IMR-90 (cell line): ENCODE measurements around the gene MYOM1. TPM values are rescaled to one million over a fixed set of nuclear protein-coding genes. Genes with fewer than 3 reads are reported as not detected.
A peak's percentile ranks its signal among the peaks of the same experiment; 100 is the strongest.

Experiments used
- ATAC-seq: fragments of 200-7000 bp; cut with Tn5 transposase; 2 replicates; pipeline ENCODE4 v1.9.1; 2020; ENCODE audit warnings: low read depth, mild to moderate bottlenecking, moderate library complexity
- BruUV-seq: library from RNA; stranded (reverse); fragments of 400-500 nt; replicated peaks from 2 replicates; lab custom pipeline; 2021; lab: Mats Ljungman, UMichigan
- CTCF ChIA-PET: fragments of 300-600 bp; formaldehyde crosslinking; extraction: SDS; loops from one replicate; lab custom pipeline; 2021; ENCODE audit warnings: antibody characterized with exemption; lab: Yijun Ruan, JAX
- POLR2A ChIA-PET: fragments of 300-600 bp; sonication (Branson Sonifier 250); formaldehyde crosslinking; loops from one replicate; lab custom pipeline; 2022; ENCODE audit warnings: antibody characterized with exemption; ENCODE audit not compliant: unreplicated experiment; lab: Charles Lee
- DNase-seq: peaks from one replicate; pipeline ENCODE4 v3.0.0; 2013
- H2AFZ ChIP-seq: replicated peaks from 2 replicates; pipeline ENCODE3; 2013; ENCODE audit warnings: low read length, mild to moderate bottlenecking; ENCODE audit not compliant: poor library complexity
- H2AK5ac ChIP-seq: 2 replicates; pipeline ENCODE4 v1.6.1; 2013; ENCODE audit warnings: low read depth, low read length, inconsistent platforms
- H2AK9ac ChIP-seq: replicated peaks from 2 replicates; pipeline ENCODE3; 2013; ENCODE audit warnings: mild to moderate bottlenecking, low read depth, low read length, moderate library complexity; ENCODE audit not compliant: poor library complexity
- H2BK120ac ChIP-seq: 2 replicates; pipeline ENCODE4 v1.6.1; 2013; ENCODE audit warnings: low read depth, low read length, inconsistent platforms
- H2BK15ac ChIP-seq: 3 replicates; pipeline ENCODE4 v1.6.1; 2013; ENCODE audit warnings: low read depth, low read length, inconsistent platforms
- H2BK20ac ChIP-seq: 2 replicates; pipeline ENCODE4 v1.6.1; 2013; ENCODE audit warnings: low read depth, mild to moderate bottlenecking, inconsistent platforms, low read length, moderate library complexity
- H2BK5ac ChIP-seq: 2 replicates; pipeline ENCODE4 v1.6.1; 2013; ENCODE audit warnings: mild to moderate bottlenecking, low read depth, low read length, inconsistent platforms; ENCODE audit not compliant: poor library complexity, severe bottlenecking
- H3K14ac ChIP-seq: replicated peaks from 2 replicates; pipeline ENCODE4 v1.6.1; 2013; ENCODE audit warnings: low read depth, low read length, inconsistent platforms
- H3K18ac ChIP-seq: 2 replicates; pipeline ENCODE4 v1.6.1; 2013; ENCODE audit warnings: low read depth, low read length, control low read depth
- H3K23ac ChIP-seq: 2 replicates; pipeline ENCODE4 v1.6.1; 2013; ENCODE audit warnings: low read depth, low read length, inconsistent platforms
- H3K27ac ChIP-seq: 2 replicates; pipeline ENCODE4 v1.5.1; 2013; ENCODE audit warnings: mild to moderate bottlenecking, control low read depth, low read length; ENCODE audit not compliant: insufficient read depth
- H3K27me3 ChIP-seq: 2 replicates; pipeline ENCODE4 v1.6.1; 2013; ENCODE audit warnings: low read length; ENCODE audit not compliant: control insufficient read depth, insufficient read depth
- H3K36me3 ChIP-seq: 2 replicates; pipeline ENCODE4 v1.6.1; 2013; ENCODE audit warnings: low read length, mixed read lengths; ENCODE audit not compliant: control insufficient read depth, insufficient read depth
- H3K4ac ChIP-seq: 2 replicates; pipeline ENCODE4 v1.6.1; 2013; ENCODE audit warnings: low read depth, low read length, inconsistent platforms
- H3K4me1 ChIP-seq: 2 replicates; pipeline ENCODE4 v1.6.1; 2013; ENCODE audit warnings: low read length, mixed read lengths; ENCODE audit not compliant: control insufficient read depth, insufficient read depth
- H3K4me2 ChIP-seq: 2 replicates; pipeline ENCODE4 v1.6.1; 2013; ENCODE audit warnings: low read depth, mild to moderate bottlenecking, control low read depth, low read length, moderate library complexity
- H3K4me3 ChIP-seq: 2 replicates; pipeline ENCODE4 v1.5.1; 2013; ENCODE audit warnings: low read depth, mild to moderate bottlenecking, control low read depth, low read length, moderate library complexity; ENCODE audit not compliant: insufficient read depth
- H3K56ac ChIP-seq: 2 replicates; pipeline ENCODE4 v1.6.1; 2013; ENCODE audit warnings: low read length, inconsistent platforms; ENCODE audit not compliant: insufficient read depth; ENCODE audit errors: extremely low read depth
- H3K79me1 ChIP-seq, 2 experiments: 2 replicates each; pipeline ENCODE4 v1.6.1; 2013; ENCODE audit warnings: low read length in 2 of 2, inconsistent platforms in 1 of 2, low read depth in 1 of 2
- H3K9ac ChIP-seq: 2 replicates; pipeline ENCODE4 v1.6.1; 2013; ENCODE audit warnings: low read depth, low read length, control low read depth
- H3K9me1 ChIP-seq: 2 replicates; pipeline ENCODE4 v1.6.1; 2013; ENCODE audit warnings: low read length, inconsistent platforms; ENCODE audit not compliant: insufficient read depth
- H3K9me3 ChIP-seq: 2 replicates; pipeline ENCODE4 v1.6.1; 2013; ENCODE audit warnings: low read length; ENCODE audit not compliant: control insufficient read depth, insufficient read depth
- H4K20me1 ChIP-seq: 2 replicates; pipeline ENCODE4 v1.6.1; 2013; ENCODE audit warnings: low read length, inconsistent platforms; ENCODE audit not compliant: insufficient read depth
- H4K5ac ChIP-seq: 2 replicates; pipeline ENCODE4 v1.6.1; 2013; ENCODE audit warnings: mild to moderate bottlenecking, low read depth, low read length, control low read depth
- H4K8ac ChIP-seq, 2 experiments: 2 replicates each; pipeline ENCODE4 v1.6.1; 2013; ENCODE audit warnings: low read depth in 2 of 2, low read length in 2 of 2, control low read depth in 1 of 2, inconsistent platforms in 1 of 2
- H4K91ac ChIP-seq: 2 replicates; pipeline ENCODE4 v1.6.1; 2013; ENCODE audit warnings: low read depth, low read length, inconsistent platforms; ENCODE audit not compliant: insufficient read depth
- BHLHE40 ChIP-seq: fragments of 150-350 bp; IDR thresholded peaks from 2 replicates; pipeline ENCODE4 v1.6.1; 2016; ENCODE audit warnings: mild to moderate bottlenecking, low read depth, low read length
- FOS ChIP-seq: fragments of 150-350 bp; IDR thresholded peaks from 2 replicates; pipeline ENCODE4 v1.6.1; 2016; ENCODE audit warnings: low read depth, low read length
- MAZ ChIP-seq: IDR thresholded peaks from 2 replicates; pipeline ENCODE4 v1.6.1; 2012; ENCODE audit warnings: low read depth, mild to moderate bottlenecking, low read length, improper control_type of control experiment, moderate library complexity, borderline replicate concordance
- MXI1 ChIP-seq: IDR thresholded peaks from 2 replicates; pipeline ENCODE4 v1.6.1; 2012; ENCODE audit warnings: low read depth, mild to moderate bottlenecking, low read length, moderate library complexity, borderline replicate concordance
- NFE2L2 ChIP-seq: fragments of 150-350 bp; IDR thresholded peaks from 2 replicates; pipeline ENCODE4 v1.6.1; 2016; ENCODE audit warnings: low read depth, mild to moderate bottlenecking, low read length
- RAD21 ChIP-seq: IDR thresholded peaks from 2 replicates; pipeline ENCODE4 v1.6.1; 2012; ENCODE audit warnings: low read length, improper control_type of control experiment
- RCOR1 ChIP-seq: IDR thresholded peaks from 2 replicates; pipeline ENCODE4 v1.6.1; 2012; ENCODE audit warnings: mild to moderate bottlenecking, low read length, improper control_type of control experiment; ENCODE audit not compliant: insufficient replicate concordance
- RFX5 ChIP-seq: IDR thresholded peaks from 2 replicates; pipeline ENCODE4 v1.8.0; 2012; ENCODE audit warnings: low read depth, mild to moderate bottlenecking, low read length, moderate library complexity
- SMC3 ChIP-seq: fragments of 150-350 bp; IDR thresholded peaks from 2 replicates; pipeline ENCODE4 v1.6.1; 2016; ENCODE audit warnings: low read depth, mild to moderate bottlenecking, antibody characterized with exemption, low read length, moderate library complexity
- WGBS, 2 experiments: methylation state at CpG; one replicate each; pipeline versions ENCODE4 v1.1.5 to v1.1.7; 2013; ENCODE audit warnings: missing lambda C conversion rate in 2 of 2; ENCODE audit not compliant: insufficient read length in 1 of 2; ENCODE audit errors: extremely low coverage in 2 of 2; 5-methylcytosine and 5-hydroxymethylcytosine counted together
- dilution Hi-C: fragments of 300-500 bp; cut with HindIII; formaldehyde crosslinking; loops from one replicate; pipeline ENCODE4 v1.14.3; 2018; ENCODE audit warnings: low sequenced_read_pairs; ENCODE audit not compliant: unreplicated experiment
- in situ Hi-C: fragments of 300-500 bp; cut with MboI; formaldehyde crosslinking; loops from 3 replicates; pipeline ENCODE4 v1.14.3; 2019; ENCODE audit warnings: low sequenced_read_pairs, inconsistent platforms, mixed read lengths
- intact Hi-C: fragments of 100-400 bp; cut with micrococcal nuclease; formaldehyde crosslinking; loops from 2 replicates; pipeline ENCODE4 v1.10.0; 2022
- polyA plus RNA-seq, 3 experiments: library from polyadenylated mRNA; depleted of rRNA; stranded (reverse); fragments of >200 nt; gene quantifications; 2 replicates each; pipeline ENCODE4 v1.2.3, GENCODE V29; 2012; ENCODE audit warnings: low replicate concordance in 1 of 3
- total RNA-seq: library from RNA; depleted of rRNA; stranded (reverse); fragments of >200 nt; gene quantifications from 2 replicates; pipeline ENCODE4 v1.2.3, GENCODE V29; 2012
- TF ChIP-seq, protein P1 (sequence below): fragments of 150-350 bp; IDR thresholded peaks from 2 replicates; pipeline ENCODE4 v1.6.1; 2017; ENCODE audit warnings: mild to moderate bottlenecking, antibody characterized with exemption, low read length, low read depth
- TF ChIP-seq, protein P2 (sequence below): conservative IDR thresholded peaks from 2 replicates; pipeline ENCODE4 v1.5.1; 2012; ENCODE audit warnings: mild to moderate bottlenecking, low read depth, low read length, improper control_type of control experiment
- TF ChIP-seq, protein P3 (sequence below): fragments of 150-350 bp; IDR thresholded peaks from 2 replicates; pipeline ENCODE4 v1.6.1; 2016; ENCODE audit warnings: low read depth, mild to moderate bottlenecking, low read length, moderate library complexity, borderline replicate concordance

The MYOM1 gene
- total and polyA plus RNA-seq, 2 of the 4 experiments (the other 2 are of a cell fraction): under 0.01 to 0.10 TPM

DNA sequence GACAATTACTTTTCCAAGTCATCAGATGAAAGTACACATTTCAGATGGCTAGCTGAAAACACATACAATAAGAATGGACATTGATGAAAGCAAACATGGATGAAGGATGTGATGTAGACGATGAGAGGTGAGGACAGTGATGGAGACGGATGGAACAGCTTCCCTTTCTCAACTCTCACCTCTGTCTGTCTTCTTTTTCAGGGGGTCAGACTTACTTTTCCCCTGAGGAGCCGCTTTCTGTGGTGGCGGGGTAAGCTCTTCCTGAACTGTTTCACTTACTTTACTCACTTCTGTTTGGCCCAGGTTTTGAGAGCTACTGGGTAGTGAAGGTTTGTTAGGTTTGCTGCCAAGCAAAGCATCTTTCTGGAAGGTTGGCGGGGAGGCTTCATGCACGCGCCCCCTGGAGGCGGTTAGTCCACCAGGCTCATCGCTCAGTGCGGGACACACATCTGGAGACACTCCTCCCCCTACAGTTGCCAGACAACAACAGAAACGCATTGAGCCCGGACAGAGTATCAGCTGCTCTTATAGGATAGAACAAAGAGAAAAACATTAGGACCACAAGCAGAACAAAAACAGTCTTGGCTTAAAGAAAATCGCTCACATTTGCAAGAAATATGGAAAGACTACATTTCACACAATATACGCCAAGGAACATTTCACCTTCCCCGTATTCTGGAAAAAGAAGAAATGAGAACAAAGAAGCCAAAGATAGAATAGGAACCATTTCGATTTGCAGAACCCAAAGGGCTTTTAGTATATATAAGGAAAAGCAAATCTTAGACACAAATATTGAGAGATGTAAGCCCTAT lies 90.5 kb downstream of the MYOM1 start:
- Histone ChIP-seq H2AK9ac (no peak overlapping the region), H2BK5ac (no peak overlapping the region), H2BK20ac (no peak overlapping the region), H3K9ac (no peak overlapping the region), H3K23ac (0 out of 2 replicates have a peak overlapping the region, but pooled peaks have one; percentile 66), H3K79me1 (no peaks in the 10 kb centered on the region), H3K9me3 (no peaks in the 10 kb centered on the region), H2AK5ac (peak overlapping the region; percentile 38; the same call in 1 of the 2 replicates), H2BK120ac (no peak overlapping the region), H3K14ac (no peak overlapping the region), H3K4ac (no peak overlapping the region), H3K18ac (no peak overlapping the region), H3K27me3 (no peaks in the 10 kb centered on the region; the same call in 1 of the 2 replicates), H3K4me3 (no peak overlapping the region), H4K20me1 (no peaks in the 10 kb centered on the region), H2BK15ac (no peak overlapping the region), H3K36me3 (no peaks in the 10 kb centered on the region), H3K4me1 (no peaks in the 10 kb centered on the region), H4K5ac (no peak overlapping the region), H4K91ac (no peak overlapping the region), H3K27ac (no peak overlapping the region), H2AFZ (peak overlapping the region; percentile 71), H4K8ac (no peak overlapping the region), H3K56ac (no peak overlapping the region), H3K9me1 (no peaks in the 10 kb centered on the region), H3K4me2 (no peak overlapping the region; the same call in 1 of the 2 replicates)
- peak; percentile 100 for ATAC-seq
- DNase-seq: peak; percentile 78
- ChIA-PET CTCF (interaction anchor here (0.6 to 1.9 kb wide), 14 partner anchors 9 to 196 kb away, joined by 3 to 9 read pairs (median 3); no protein-coding TSS in a partner anchor), POLR2A (no interaction called here)
- WGBS, 2 experiments: no CpG with 5 or more reads among the region's 16 CpGs
- BruUV-seq: no TSS peak
- dilution Hi-C loops (no loop called here), intact Hi-C loops (loop anchor here (1.0 to 5.0 kb wide), 3 partner anchors 116 to 197 kb away; partner anchors contain the start of gene LPIN2), in situ Hi-C loops (no loop called here)
- TF ChIP-seq, protein P1, sequence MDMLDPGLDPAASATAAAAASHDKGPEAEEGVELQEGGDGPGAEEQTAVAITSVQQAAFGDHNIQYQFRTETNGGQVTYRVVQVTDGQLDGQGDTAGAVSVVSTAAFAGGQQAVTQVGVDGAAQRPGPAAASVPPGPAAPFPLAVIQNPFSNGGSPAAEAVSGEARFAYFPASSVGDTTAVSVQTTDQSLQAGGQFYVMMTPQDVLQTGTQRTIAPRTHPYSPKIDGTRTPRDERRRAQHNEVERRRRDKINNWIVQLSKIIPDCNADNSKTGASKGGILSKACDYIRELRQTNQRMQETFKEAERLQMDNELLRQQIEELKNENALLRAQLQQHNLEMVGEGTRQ: no peak
- TF ChIP-seq FOS (no peak), NFE2L2 (no peak), SMC3 (peak; percentile 81), MXI1 (no peak), RCOR1 (no peak), BHLHE40 (no peak), RFX5 (no peak), MAZ (peak; percentile 30; the same call in 1 of the 2 replicates), RAD21 (peak; percentile 68)
- TF ChIP-seq, protein P2, sequence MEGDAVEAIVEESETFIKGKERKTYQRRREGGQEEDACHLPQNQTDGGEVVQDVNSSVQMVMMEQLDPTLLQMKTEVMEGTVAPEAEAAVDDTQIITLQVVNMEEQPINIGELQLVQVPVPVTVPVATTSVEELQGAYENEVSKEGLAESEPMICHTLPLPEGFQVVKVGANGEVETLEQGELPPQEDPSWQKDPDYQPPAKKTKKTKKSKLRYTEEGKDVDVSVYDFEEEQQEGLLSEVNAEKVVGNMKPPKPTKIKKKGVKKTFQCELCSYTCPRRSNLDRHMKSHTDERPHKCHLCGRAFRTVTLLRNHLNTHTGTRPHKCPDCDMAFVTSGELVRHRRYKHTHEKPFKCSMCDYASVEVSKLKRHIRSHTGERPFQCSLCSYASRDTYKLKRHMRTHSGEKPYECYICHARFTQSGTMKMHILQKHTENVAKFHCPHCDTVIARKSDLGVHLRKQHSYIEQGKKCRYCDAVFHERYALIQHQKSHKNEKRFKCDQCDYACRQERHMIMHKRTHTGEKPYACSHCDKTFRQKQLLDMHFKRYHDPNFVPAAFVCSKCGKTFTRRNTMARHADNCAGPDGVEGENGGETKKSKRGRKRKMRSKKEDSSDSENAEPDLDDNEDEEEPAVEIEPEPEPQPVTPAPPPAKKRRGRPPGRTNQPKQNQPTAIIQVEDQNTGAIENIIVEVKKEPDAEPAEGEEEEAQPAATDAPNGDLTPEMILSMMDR: peak; percentile 83
- TF ChIP-seq, protein P3, sequence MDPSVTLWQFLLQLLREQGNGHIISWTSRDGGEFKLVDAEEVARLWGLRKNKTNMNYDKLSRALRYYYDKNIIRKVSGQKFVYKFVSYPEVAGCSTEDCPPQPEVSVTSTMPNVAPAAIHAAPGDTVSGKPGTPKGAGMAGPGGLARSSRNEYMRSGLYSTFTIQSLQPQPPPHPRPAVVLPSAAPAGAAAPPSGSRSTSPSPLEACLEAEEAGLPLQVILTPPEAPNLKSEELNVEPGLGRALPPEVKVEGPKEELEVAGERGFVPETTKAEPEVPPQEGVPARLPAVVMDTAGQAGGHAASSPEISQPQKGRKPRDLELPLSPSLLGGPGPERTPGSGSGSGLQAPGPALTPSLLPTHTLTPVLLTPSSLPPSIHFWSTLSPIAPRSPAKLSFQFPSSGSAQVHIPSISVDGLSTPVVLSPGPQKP: no peak
